HFF-Myc (cell line): Measurements from ENCODE around the gene CPNE7.
A peak's percentile ranks its signal among the peaks of the same experiment; 100 is the strongest.

ENCODE experiments used
- DNase-seq: peaks from one replicate; pipeline ENCODE4 v3.0.0-alpha.2; 2011; ENCODE audit warnings: low read depth; ENCODE audit errors: extremely low read depth
- H3K4me3 ChIP-seq: replicated peaks from 2 replicates; pipeline ENCODE4 v1.5.1; 2011; ENCODE audit warnings: low read depth, mild to moderate bottlenecking, control low read depth, low read length
- TF ChIP-seq, protein P1 (sequence below): IDR thresholded peaks from 2 replicates; pipeline ENCODE4 v1.5.1; 2012; ENCODE audit warnings: mild to moderate bottlenecking, low read depth, low read length, control low read depth; ENCODE audit errors: missing control alignments

CPNE7 gene

DNA sequence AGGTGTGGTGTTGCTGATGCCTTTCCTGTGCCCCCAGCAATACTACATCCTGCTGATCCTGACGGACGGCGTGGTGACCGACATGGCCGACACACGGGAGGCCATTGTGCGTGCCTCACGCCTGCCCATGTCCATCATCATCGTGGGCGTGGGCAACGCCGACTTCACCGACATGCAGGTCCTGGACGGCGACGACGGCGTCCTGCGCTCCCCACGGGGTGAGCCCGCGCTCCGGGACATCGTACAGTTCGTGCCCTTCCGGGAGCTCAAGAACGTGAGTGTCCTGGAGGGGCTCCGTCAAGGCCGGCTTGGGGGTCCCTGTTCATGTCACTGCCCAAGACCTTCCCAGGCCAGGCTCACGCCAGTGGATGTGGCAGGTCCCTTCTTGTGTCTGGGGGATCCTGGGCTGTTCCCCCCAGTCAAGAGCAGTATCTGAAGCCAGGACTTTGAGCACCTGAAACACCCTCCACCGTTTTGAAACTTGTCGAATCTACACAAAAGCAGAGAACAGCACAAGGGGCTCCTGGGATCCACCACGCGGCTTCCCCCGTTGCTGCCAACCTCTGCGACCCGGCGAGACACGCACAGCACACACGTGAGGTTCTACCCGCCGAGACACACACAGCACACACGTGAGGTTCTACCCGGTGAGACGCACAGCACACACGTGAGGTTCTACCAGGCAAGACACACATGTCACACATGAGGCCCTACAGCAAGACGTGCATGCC lies 19.9 kb downstream of the CPNE7 start:
- TF ChIP-seq, protein P1, sequence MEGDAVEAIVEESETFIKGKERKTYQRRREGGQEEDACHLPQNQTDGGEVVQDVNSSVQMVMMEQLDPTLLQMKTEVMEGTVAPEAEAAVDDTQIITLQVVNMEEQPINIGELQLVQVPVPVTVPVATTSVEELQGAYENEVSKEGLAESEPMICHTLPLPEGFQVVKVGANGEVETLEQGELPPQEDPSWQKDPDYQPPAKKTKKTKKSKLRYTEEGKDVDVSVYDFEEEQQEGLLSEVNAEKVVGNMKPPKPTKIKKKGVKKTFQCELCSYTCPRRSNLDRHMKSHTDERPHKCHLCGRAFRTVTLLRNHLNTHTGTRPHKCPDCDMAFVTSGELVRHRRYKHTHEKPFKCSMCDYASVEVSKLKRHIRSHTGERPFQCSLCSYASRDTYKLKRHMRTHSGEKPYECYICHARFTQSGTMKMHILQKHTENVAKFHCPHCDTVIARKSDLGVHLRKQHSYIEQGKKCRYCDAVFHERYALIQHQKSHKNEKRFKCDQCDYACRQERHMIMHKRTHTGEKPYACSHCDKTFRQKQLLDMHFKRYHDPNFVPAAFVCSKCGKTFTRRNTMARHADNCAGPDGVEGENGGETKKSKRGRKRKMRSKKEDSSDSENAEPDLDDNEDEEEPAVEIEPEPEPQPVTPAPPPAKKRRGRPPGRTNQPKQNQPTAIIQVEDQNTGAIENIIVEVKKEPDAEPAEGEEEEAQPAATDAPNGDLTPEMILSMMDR: no peak
- DNase-seq: no peak
- no peak overlapping the region for H3K4me3 ChIP-seq

- DNase-seq: no peak
- TF ChIP-seq, protein P1: no peak
Observed at GRCh38 chr16:89596061-89596689, 20.6 kb downstream of the CPNE7 start.

GRCh38 chr16:89596957-89597649 lies 21.5 kb downstream of the CPNE7 start:
- DNase-seq: no peak
- no peak overlapping the region for H3K4me3 ChIP-seq
- TF ChIP-seq, protein P1: no peak

More at GRCh38 chr16:89596061-89596689, 20.6 kb downstream of the CPNE7 start:
- H3K4me3 ChIP-seq: no peak overlapping the region

DNA sequence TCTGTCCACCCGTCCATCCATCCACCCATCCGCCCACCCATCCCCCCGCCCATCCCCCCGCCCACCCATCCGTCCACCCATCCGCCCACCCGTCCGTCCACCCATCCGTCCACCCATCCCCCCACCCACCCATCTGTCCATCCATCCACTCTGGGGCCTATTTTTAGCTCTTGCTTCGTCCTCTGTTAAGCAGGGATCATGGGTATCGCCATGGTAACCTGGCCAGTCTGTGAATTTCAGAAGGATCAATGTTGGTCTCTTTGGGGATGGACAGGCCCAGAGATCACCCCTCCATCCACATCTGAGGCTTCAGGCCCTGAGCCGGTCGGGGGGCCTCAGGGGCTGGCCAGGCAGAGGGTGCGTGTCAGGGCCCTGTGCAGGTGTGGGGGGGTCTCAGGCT lies 22.6 kb downstream of the CPNE7 start:
- TF ChIP-seq, protein P1: no peak
- DNase-seq: no peak
- no peak overlapping the region for H3K4me3 ChIP-seq

- TF ChIP-seq, protein P1: peak; percentile 33
- DNase-seq: no peak
- no peak overlapping the region for H3K4me3 ChIP-seq
Observed at GRCh38 chr16:89599451-89599858, 23.9 kb downstream of the CPNE7 start.

DNA sequence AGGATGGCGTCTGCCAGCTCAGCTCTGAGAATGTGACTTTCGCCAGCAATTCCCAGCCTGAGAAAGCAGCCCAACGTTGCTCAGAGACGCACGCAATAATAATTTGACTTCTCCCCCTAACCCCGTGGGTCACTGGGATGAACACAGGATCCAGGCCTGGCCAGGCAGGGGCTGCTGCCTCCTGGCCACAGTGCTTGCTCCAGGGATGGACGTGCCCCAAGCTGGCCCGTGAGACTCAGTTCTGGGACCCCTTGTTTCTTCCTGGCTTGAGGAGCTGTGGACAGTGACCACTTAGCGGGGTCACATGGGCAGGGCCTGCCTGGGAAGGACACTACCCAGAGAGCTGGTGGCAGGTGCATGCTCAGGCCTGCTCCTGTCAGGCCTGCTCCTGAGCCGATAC lies 24.3 kb downstream of the CPNE7 start:
- no peak for DNase-seq
- TF ChIP-seq, protein P1: no peak
- no peak overlapping the region for H3K4me3 ChIP-seq
